IMR-90 (cell line): ENCODE results near the gene CFD. TPM values are rescaled to one million over a fixed set of nuclear protein-coding genes. Genes with fewer than 3 reads are reported as not detected.

Experiments
- ATAC-seq: fragments of 200-7000 bp; cut with Tn5 transposase; 2 replicates; pipeline ENCODE4 v1.9.1; 2020; ENCODE audit warnings: low read depth, mild to moderate bottlenecking, moderate library complexity
- BruUV-seq: library from RNA; stranded (reverse); fragments of 400-500 nt; replicated peaks from 2 replicates; lab custom pipeline; 2021; lab: Mats Ljungman, UMichigan
- CTCF ChIA-PET: fragments of 300-600 bp; formaldehyde crosslinking; extraction: SDS; loops from one replicate; lab custom pipeline; 2021; ENCODE audit warnings: antibody characterized with exemption; lab: Yijun Ruan, JAX
- POLR2A ChIA-PET: fragments of 300-600 bp; sonication (Branson Sonifier 250); formaldehyde crosslinking; loops from one replicate; lab custom pipeline; 2022; ENCODE audit warnings: antibody characterized with exemption; ENCODE audit not compliant: unreplicated experiment; lab: Charles Lee
- DNase-seq: peaks from one replicate; pipeline ENCODE4 v3.0.0; 2013
- H2AFZ ChIP-seq: replicated peaks from 2 replicates; pipeline ENCODE3; 2013; ENCODE audit warnings: low read length, mild to moderate bottlenecking; ENCODE audit not compliant: poor library complexity
- H2AK5ac ChIP-seq: 2 replicates; pipeline ENCODE4 v1.6.1; 2013; ENCODE audit warnings: low read depth, low read length, inconsistent platforms
- H2AK9ac ChIP-seq: replicated peaks from 2 replicates; pipeline ENCODE3; 2013; ENCODE audit warnings: mild to moderate bottlenecking, low read depth, low read length, moderate library complexity; ENCODE audit not compliant: poor library complexity
- H2BK120ac ChIP-seq: 2 replicates; pipeline ENCODE4 v1.6.1; 2013; ENCODE audit warnings: low read depth, low read length, inconsistent platforms
- H2BK15ac ChIP-seq: 3 replicates; pipeline ENCODE4 v1.6.1; 2013; ENCODE audit warnings: low read depth, low read length, inconsistent platforms
- H2BK20ac ChIP-seq: 2 replicates; pipeline ENCODE4 v1.6.1; 2013; ENCODE audit warnings: low read depth, mild to moderate bottlenecking, inconsistent platforms, low read length, moderate library complexity
- H2BK5ac ChIP-seq: 2 replicates; pipeline ENCODE4 v1.6.1; 2013; ENCODE audit warnings: mild to moderate bottlenecking, low read depth, low read length, inconsistent platforms; ENCODE audit not compliant: poor library complexity, severe bottlenecking
- H3K14ac ChIP-seq: replicated peaks from 2 replicates; pipeline ENCODE4 v1.6.1; 2013; ENCODE audit warnings: low read depth, low read length, inconsistent platforms
- H3K18ac ChIP-seq: 2 replicates; pipeline ENCODE4 v1.6.1; 2013; ENCODE audit warnings: low read depth, low read length, control low read depth
- H3K23ac ChIP-seq: 2 replicates; pipeline ENCODE4 v1.6.1; 2013; ENCODE audit warnings: low read depth, low read length, inconsistent platforms
- H3K27ac ChIP-seq: 2 replicates; pipeline ENCODE4 v1.5.1; 2013; ENCODE audit warnings: mild to moderate bottlenecking, control low read depth, low read length; ENCODE audit not compliant: insufficient read depth
- H3K27me3 ChIP-seq: 2 replicates; pipeline ENCODE4 v1.6.1; 2013; ENCODE audit warnings: low read length; ENCODE audit not compliant: control insufficient read depth, insufficient read depth
- H3K36me3 ChIP-seq: 2 replicates; pipeline ENCODE4 v1.6.1; 2013; ENCODE audit warnings: low read length, mixed read lengths; ENCODE audit not compliant: control insufficient read depth, insufficient read depth
- H3K4ac ChIP-seq: 2 replicates; pipeline ENCODE4 v1.6.1; 2013; ENCODE audit warnings: low read depth, low read length, inconsistent platforms
- H3K4me1 ChIP-seq: 2 replicates; pipeline ENCODE4 v1.6.1; 2013; ENCODE audit warnings: low read length, mixed read lengths; ENCODE audit not compliant: control insufficient read depth, insufficient read depth
- H3K4me2 ChIP-seq: 2 replicates; pipeline ENCODE4 v1.6.1; 2013; ENCODE audit warnings: low read depth, mild to moderate bottlenecking, control low read depth, low read length, moderate library complexity
- H3K4me3 ChIP-seq: 2 replicates; pipeline ENCODE4 v1.5.1; 2013; ENCODE audit warnings: low read depth, mild to moderate bottlenecking, control low read depth, low read length, moderate library complexity; ENCODE audit not compliant: insufficient read depth
- H3K56ac ChIP-seq: 2 replicates; pipeline ENCODE4 v1.6.1; 2013; ENCODE audit warnings: low read length, inconsistent platforms; ENCODE audit not compliant: insufficient read depth; ENCODE audit errors: extremely low read depth
- H3K79me1 ChIP-seq, 2 experiments: 2 replicates each; pipeline ENCODE4 v1.6.1; 2013; ENCODE audit warnings: low read length in 2 of 2, inconsistent platforms in 1 of 2, low read depth in 1 of 2
- H3K9ac ChIP-seq: 2 replicates; pipeline ENCODE4 v1.6.1; 2013; ENCODE audit warnings: low read depth, low read length, control low read depth
- H3K9me1 ChIP-seq: 2 replicates; pipeline ENCODE4 v1.6.1; 2013; ENCODE audit warnings: low read length, inconsistent platforms; ENCODE audit not compliant: insufficient read depth
- H3K9me3 ChIP-seq: 2 replicates; pipeline ENCODE4 v1.6.1; 2013; ENCODE audit warnings: low read length; ENCODE audit not compliant: control insufficient read depth, insufficient read depth
- H4K20me1 ChIP-seq: 2 replicates; pipeline ENCODE4 v1.6.1; 2013; ENCODE audit warnings: low read length, inconsistent platforms; ENCODE audit not compliant: insufficient read depth
- H4K5ac ChIP-seq: 2 replicates; pipeline ENCODE4 v1.6.1; 2013; ENCODE audit warnings: mild to moderate bottlenecking, low read depth, low read length, control low read depth
- H4K8ac ChIP-seq, 2 experiments: 2 replicates each; pipeline ENCODE4 v1.6.1; 2013; ENCODE audit warnings: low read depth in 2 of 2, low read length in 2 of 2, control low read depth in 1 of 2, inconsistent platforms in 1 of 2
- H4K91ac ChIP-seq: 2 replicates; pipeline ENCODE4 v1.6.1; 2013; ENCODE audit warnings: low read depth, low read length, inconsistent platforms; ENCODE audit not compliant: insufficient read depth
- BHLHE40 ChIP-seq: fragments of 150-350 bp; IDR thresholded peaks from 2 replicates; pipeline ENCODE4 v1.6.1; 2016; ENCODE audit warnings: mild to moderate bottlenecking, low read depth, low read length
- CEBPB ChIP-seq: IDR thresholded peaks from 2 replicates; pipeline ENCODE4 v1.6.1; 2012; ENCODE audit warnings: low read depth, low read length, improper control_type of control experiment
- CTCF ChIP-seq: conservative IDR thresholded peaks from 2 replicates; pipeline ENCODE4 v1.5.1; 2012; ENCODE audit warnings: mild to moderate bottlenecking, low read depth, low read length, improper control_type of control experiment
- FOS ChIP-seq: fragments of 150-350 bp; IDR thresholded peaks from 2 replicates; pipeline ENCODE4 v1.6.1; 2016; ENCODE audit warnings: low read depth, low read length
- MAFK ChIP-seq: IDR thresholded peaks from 2 replicates; pipeline ENCODE4 v1.6.1; 2012; ENCODE audit warnings: low read depth, low read length, improper control_type of control experiment
- MAZ ChIP-seq: IDR thresholded peaks from 2 replicates; pipeline ENCODE4 v1.6.1; 2012; ENCODE audit warnings: low read depth, mild to moderate bottlenecking, low read length, improper control_type of control experiment, moderate library complexity, borderline replicate concordance
- MXI1 ChIP-seq: IDR thresholded peaks from 2 replicates; pipeline ENCODE4 v1.6.1; 2012; ENCODE audit warnings: low read depth, mild to moderate bottlenecking, low read length, moderate library complexity, borderline replicate concordance
- NFE2L2 ChIP-seq: fragments of 150-350 bp; IDR thresholded peaks from 2 replicates; pipeline ENCODE4 v1.6.1; 2016; ENCODE audit warnings: low read depth, mild to moderate bottlenecking, low read length
- POLR2A ChIP-seq: IDR thresholded peaks from 2 replicates; pipeline ENCODE4 v1.6.1; 2012; ENCODE audit warnings: mild to moderate bottlenecking, low read depth, low read length
- RAD21 ChIP-seq: IDR thresholded peaks from 2 replicates; pipeline ENCODE4 v1.6.1; 2012; ENCODE audit warnings: low read length, improper control_type of control experiment
- RCOR1 ChIP-seq: IDR thresholded peaks from 2 replicates; pipeline ENCODE4 v1.6.1; 2012; ENCODE audit warnings: mild to moderate bottlenecking, low read length, improper control_type of control experiment; ENCODE audit not compliant: insufficient replicate concordance
- RFX5 ChIP-seq: IDR thresholded peaks from 2 replicates; pipeline ENCODE4 v1.8.0; 2012; ENCODE audit warnings: low read depth, mild to moderate bottlenecking, low read length, moderate library complexity
- SMC3 ChIP-seq: fragments of 150-350 bp; IDR thresholded peaks from 2 replicates; pipeline ENCODE4 v1.6.1; 2016; ENCODE audit warnings: low read depth, mild to moderate bottlenecking, antibody characterized with exemption, low read length, moderate library complexity
- WGBS, 2 experiments: methylation state at CpG; one replicate each; pipeline versions ENCODE4 v1.1.5 to v1.1.7; 2013; ENCODE audit warnings: missing lambda C conversion rate in 2 of 2; ENCODE audit not compliant: insufficient read length in 1 of 2; ENCODE audit errors: extremely low coverage in 2 of 2; 5-methylcytosine and 5-hydroxymethylcytosine counted together
- dilution Hi-C: fragments of 300-500 bp; cut with HindIII; formaldehyde crosslinking; loops from one replicate; pipeline ENCODE4 v1.14.3; 2018; ENCODE audit warnings: low sequenced_read_pairs; ENCODE audit not compliant: unreplicated experiment
- in situ Hi-C: fragments of 300-500 bp; cut with MboI; formaldehyde crosslinking; loops from 3 replicates; pipeline ENCODE4 v1.14.3; 2019; ENCODE audit warnings: low sequenced_read_pairs, inconsistent platforms, mixed read lengths
- intact Hi-C: fragments of 100-400 bp; cut with micrococcal nuclease; formaldehyde crosslinking; loops from 2 replicates; pipeline ENCODE4 v1.10.0; 2022
- polyA plus RNA-seq, 3 experiments: library from polyadenylated mRNA; depleted of rRNA; stranded (reverse); fragments of >200 nt; gene quantifications; 2 replicates each; pipeline ENCODE4 v1.2.3, GENCODE V29; 2012; ENCODE audit warnings: low replicate concordance in 1 of 3
- total RNA-seq: library from RNA; depleted of rRNA; stranded (reverse); fragments of >200 nt; gene quantifications from 2 replicates; pipeline ENCODE4 v1.2.3, GENCODE V29; 2012
- TF ChIP-seq, protein P1 (sequence below): fragments of 150-350 bp; IDR thresholded peaks from 2 replicates; pipeline ENCODE4 v1.6.1; 2017; ENCODE audit warnings: mild to moderate bottlenecking, antibody characterized with exemption, low read length, low read depth
- TF ChIP-seq, protein P2 (sequence below): fragments of 150-350 bp; IDR thresholded peaks from 2 replicates; pipeline ENCODE4 v1.6.1; 2016; ENCODE audit warnings: low read depth, mild to moderate bottlenecking, low read length, moderate library complexity, borderline replicate concordance

Gene CFD
- total and polyA plus RNA-seq, 2 of the 4 experiments (the other 2 are of a cell fraction): 1.4 to 2.8 TPM

GRCh38 chr19:900043-900301, 40.5 kb downstream of the CFD start:
- H2BK20ac ChIP-seq: no peak overlapping the region
- H4K91ac ChIP-seq: no peak overlapping the region
- H2BK15ac ChIP-seq: no peak overlapping the region
- intact Hi-C loops: no loop called here
- no peak overlapping the region for H2AFZ ChIP-seq
- H3K4ac ChIP-seq: no peak overlapping the region
- no peaks in the 10 kb centered on the region for H3K27me3 ChIP-seq
- WGBS, 2 experiments: 93% methylated on average over 3 of the region's 15 CpGs; no CpG with 5 or more reads in 1 of the 2 experiments
- H3K14ac ChIP-seq: no peak overlapping the region
- dilution Hi-C loops: no loop called here
- H3K9me1 ChIP-seq: peaks cover 4% of the 10 kb centered on the region; the same call in 1 of the 2 replicates
- H3K4me1 ChIP-seq: peaks cover 2% of the 10 kb centered on the region; the same call in 1 of the 2 replicates
- H4K5ac ChIP-seq: no peak overlapping the region
- peaks cover 27% of the 10 kb centered on the region; the same call in 1 of the 2 replicates for H3K36me3 ChIP-seq
- no peak overlapping the region for H2BK120ac ChIP-seq
- ChIA-PET CTCF (no interaction called here), POLR2A (no interaction called here)
- DNase-seq (no peak), ATAC-seq (peak; percentile 7; the same call in 1 of the 2 replicates)
- H3K9me3 ChIP-seq: no peaks in the 10 kb centered on the region
- H2AK5ac ChIP-seq: no peak overlapping the region
- TF ChIP-seq NFE2L2 (no peak), RCOR1 (no peak), FOS (no peak), MAZ (no peak), RAD21 (no peak), CEBPB (no peak), BHLHE40 (no peak), CTCF (no peak), MAFK (no peak), SMC3 (no peak), RFX5 (no peak), MXI1 (no peak), POLR2A (no peak)
- TF ChIP-seq, protein P1, sequence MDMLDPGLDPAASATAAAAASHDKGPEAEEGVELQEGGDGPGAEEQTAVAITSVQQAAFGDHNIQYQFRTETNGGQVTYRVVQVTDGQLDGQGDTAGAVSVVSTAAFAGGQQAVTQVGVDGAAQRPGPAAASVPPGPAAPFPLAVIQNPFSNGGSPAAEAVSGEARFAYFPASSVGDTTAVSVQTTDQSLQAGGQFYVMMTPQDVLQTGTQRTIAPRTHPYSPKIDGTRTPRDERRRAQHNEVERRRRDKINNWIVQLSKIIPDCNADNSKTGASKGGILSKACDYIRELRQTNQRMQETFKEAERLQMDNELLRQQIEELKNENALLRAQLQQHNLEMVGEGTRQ: no peak
- TF ChIP-seq, protein P2, sequence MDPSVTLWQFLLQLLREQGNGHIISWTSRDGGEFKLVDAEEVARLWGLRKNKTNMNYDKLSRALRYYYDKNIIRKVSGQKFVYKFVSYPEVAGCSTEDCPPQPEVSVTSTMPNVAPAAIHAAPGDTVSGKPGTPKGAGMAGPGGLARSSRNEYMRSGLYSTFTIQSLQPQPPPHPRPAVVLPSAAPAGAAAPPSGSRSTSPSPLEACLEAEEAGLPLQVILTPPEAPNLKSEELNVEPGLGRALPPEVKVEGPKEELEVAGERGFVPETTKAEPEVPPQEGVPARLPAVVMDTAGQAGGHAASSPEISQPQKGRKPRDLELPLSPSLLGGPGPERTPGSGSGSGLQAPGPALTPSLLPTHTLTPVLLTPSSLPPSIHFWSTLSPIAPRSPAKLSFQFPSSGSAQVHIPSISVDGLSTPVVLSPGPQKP: no peak
- H2BK5ac ChIP-seq: no peak overlapping the region
- H3K27ac ChIP-seq: no peak overlapping the region
- no TSS peak for BruUV-seq
- no peak overlapping the region for H3K23ac ChIP-seq
- H3K4me3 ChIP-seq: no peak overlapping the region
- H4K20me1 ChIP-seq: peaks cover 47% of the 10 kb centered on the region
- H3K79me1 ChIP-seq: peaks cover 10 to 39% of the 10 kb centered on the region in 2 experiments
- H2AK9ac ChIP-seq: no peak overlapping the region
- no peak overlapping the region for H3K18ac ChIP-seq
- H3K56ac ChIP-seq: no peak overlapping the region
- H4K8ac ChIP-seq: no peak overlapping the region
- no peak overlapping the region for H3K4me2 ChIP-seq
- H3K9ac ChIP-seq: no peak overlapping the region
- in situ Hi-C loops: no loop called here
